Mesenteric fat pad (tissue), 1 donor: ENCODE results near the gene SLIT1. TPM values are rescaled to one million over a fixed set of nuclear protein-coding genes. Genes with fewer than 3 reads are reported as not detected.

Experiments used
- DNase-seq: peaks from one replicate; pipeline ENCODE4 v3.0.0-alpha.2; 2020; ENCODE audit warnings: low spot score
- total RNA-seq: library from RNA; stranded (reverse); fragmentation: NEBNext Ultra II Directional; extraction: Animal tissue kit (Norgen Biotek cat#: 25700); gene quantifications from one replicate; pipeline ENCODE4 v1.2.1, GENCODE V29; 2021
- donor health status: DM: yes; HTN: yes; CAD: no.

SLIT1 gene
- total RNA-seq, 1 donor from 2014 or later = 0.19 TPM

DNA sequence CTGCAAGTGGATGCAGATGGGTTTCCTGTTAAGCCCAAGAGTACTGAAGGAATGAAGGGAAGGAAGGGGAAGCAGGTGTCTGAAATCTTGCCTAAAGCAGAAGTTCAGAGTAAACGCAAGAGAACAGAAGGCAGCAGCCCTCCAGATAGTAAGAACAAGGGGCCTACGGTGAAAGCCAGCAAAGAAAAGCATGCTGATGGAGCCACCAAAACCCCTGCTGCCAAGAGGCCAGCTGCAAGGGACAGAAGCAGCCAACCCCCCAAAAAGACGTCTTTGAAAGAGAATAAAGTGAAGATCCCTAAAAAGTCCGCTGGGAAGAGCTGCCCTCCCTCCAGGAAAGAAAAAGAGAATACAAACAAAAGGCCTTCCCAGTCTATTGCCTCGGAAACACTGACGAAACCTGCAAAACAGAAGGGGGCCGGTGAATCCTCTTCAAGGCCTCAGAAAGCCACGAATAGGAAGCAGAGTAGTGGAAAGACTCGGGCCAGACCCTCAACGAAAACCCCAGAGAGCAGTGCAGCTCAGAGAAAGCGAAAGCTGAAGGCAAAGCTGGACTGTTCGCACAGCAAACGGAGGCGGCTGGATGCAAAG, 201.1 kb downstream of the SLIT1 start:
- DNase-seq = no peak

DNA sequence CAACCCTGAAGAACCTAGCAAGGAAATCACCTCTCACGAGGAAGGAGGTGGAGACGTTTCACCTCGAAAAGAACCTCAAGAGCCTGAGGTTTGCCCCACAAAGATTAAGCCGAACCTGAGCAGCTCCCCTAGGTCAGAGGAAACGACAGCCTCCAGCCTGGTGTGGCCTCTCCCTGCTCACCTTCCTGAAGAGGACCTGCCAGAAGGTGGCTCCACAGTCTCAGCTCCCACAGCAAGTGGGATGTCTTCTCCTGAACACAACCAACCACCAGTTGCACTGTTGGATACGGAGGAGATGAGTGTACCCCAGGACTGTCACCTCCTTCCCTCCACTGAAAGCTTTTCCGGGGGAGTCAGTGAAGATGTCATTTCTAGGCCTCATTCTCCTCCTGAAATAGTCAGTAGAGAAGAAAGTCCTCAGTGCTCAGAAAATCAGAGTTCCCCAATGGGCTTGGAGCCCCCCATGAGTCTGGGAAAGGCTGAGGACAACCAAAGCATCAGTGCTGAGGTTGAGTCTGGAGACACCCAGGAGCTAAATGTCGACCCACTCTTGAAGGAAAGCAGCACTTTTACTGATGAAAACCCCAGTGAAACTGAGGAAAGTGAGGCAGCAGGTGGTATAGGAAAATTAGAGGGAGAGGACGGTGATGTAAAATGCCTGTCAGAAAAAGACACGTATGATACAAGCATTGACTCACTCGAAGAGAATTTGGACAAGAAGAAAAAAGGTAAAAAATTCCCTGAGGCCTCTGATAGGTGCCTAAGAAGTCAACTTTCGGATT, 203.4 kb downstream of the SLIT1 start:
- DNase-seq = no peak

DNA sequence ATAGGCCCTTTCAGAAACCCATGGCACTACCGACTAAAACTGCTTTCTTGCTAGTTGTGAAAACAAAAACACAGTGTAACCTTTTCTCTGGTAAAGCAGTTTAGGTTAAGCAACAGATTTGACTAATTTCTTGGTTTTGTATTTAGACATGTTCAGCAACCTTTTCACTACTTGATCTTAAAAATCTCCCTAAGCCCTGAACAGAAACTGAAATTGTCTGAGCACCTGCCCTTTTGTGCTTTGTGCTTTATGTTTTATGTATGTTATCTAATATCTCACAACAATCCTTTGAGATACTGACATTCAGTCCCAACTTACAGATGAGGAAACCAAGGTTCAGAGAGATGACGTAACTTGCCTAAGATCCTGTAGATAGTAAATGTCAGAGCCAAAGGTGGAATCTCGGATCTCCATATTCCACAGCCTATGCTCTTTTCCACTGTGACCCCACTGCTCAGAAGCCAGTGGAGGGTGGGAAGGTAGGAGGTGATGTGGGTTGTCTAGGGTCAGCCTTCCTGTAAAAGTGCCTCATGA, 207.1 kb downstream of the SLIT1 start:
- no peak for DNase-seq

DNA sequence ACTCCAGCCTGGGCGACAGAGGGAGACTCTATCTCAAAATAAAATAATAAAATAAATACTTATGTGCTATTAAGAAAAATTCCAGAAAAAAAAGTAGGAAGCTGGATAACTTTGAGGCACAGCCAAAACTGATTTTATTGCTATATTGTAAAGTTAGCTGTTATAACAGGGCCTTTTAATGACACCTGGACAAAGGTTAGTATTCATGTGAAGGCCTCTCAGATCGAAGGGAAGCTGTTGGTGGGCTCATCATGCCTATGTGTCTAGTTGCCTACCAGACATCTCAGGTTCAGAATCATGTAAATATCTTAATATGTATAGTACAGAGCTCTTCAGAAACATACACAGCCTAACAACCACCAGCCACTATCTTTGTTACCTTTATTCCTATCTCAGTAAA, 210.6 kb downstream of the SLIT1 start:
- no peak for DNase-seq

DNA sequence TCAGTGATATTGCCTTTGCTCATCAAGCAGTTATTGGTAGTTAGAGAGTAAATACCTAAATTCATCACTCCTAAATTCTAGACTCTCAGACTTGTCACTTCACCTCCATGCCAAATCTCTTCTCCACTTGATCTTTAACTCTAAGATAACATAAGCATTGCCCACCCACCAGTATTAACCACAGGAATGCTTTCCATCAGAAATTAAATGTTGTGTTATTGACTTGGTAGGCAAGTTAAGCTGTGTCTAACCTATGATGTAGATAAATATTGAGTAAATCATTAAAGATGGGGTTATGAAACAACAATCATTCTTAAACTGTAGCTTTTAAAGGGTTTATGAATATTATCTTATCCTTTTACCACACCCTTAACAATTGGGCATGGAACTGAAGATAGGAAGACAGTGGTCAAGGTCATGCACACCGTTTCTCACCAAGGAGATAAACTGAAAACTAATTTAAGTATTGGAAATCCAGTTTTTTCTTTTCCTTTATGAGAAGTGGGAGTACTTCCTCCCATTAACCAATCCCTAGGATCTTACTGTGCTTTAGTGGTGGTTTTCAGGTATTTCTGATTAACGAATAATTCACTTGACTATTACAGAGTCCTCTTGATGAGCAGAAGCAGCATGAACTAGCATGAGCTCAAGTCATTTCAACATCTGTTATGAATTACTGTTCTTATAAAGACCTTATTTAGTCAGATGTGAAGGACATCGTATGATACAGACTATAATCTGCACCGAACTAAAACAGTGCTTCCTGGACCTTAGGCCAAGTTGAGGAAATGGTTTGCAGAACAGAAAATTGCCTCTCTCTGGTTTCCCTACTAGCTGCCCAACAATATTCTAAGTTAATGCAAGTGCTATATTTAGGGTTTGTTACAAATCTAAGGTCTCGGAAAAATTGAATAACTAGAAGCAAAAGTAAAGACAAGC, 211.7 kb downstream of the SLIT1 start:
- DNase-seq = no peak

DNA sequence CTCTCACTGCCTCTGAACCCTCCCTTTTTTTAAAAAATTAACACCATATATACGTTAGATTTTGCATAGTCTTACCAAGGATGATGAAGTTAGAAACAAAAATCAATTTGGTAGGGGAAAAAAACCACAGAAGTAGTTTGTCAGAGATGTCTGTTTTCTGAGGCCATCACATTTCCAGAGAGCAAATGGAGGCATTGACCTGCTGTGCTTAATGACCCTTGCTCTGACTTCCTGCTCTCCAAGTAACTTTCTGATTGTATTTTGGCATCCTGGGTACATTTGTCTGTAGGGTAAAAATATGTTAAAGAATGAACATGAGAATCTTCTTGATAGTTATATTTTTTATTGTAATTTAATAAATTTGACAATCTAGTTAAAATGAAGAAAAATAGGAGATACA, 213.5 kb downstream of the SLIT1 start:
- no peak for DNase-seq

DNA sequence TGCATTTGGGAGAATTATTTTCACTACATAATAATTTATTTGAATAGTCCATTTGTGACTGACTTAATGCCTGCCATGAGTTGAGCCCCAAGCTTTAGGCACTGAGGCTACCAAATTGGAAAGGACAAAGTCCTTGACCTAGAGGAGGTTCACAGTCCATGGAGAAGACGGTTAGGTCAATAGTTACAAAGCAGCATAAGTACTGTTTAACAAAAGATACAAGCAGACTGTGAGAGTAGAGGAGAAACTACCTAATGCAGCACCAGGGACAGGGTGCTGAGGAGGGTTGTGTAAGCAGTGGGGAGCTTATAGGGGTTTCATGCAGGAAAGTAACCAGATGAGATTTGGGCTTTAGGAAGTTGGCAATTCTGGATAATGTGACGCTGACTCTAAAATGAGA, 214.4 kb downstream of the SLIT1 start:
- DNase-seq = no peak

DNA sequence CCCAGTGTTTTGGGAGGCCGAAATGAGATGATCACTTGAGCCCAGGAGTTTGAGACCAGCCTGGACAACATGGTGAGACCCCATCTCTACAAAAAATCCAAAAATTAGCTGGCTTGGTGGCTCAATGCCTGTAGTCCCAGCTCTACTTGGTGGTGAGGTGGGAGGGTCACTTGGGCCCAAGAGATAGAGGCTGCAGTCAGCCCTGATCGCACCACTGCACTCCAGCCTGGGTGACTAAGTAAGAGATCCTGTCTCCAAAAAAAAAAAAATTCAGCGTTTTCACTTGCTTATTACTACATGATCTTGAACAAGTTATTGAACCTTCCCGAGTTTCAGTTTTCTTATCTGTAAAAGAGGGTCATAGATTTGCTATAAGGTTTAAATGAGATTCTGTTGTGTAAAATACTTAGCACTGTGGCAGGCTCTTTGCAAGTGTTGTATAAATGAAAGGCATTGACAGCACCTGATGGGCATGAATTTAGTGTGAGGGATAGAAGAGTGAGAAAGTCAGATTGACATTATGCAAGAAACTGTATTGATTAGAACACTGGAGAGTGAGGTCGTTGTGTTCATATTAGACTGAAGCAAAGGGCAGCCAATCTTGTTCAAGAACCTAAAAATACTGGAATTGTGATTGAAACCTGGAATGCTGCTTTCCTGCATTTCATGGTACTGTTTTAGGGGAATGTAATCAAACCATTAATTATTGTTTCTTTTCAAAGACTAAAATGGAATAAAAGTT, 216.9 kb downstream of the SLIT1 start:
- no peak for DNase-seq

DNA sequence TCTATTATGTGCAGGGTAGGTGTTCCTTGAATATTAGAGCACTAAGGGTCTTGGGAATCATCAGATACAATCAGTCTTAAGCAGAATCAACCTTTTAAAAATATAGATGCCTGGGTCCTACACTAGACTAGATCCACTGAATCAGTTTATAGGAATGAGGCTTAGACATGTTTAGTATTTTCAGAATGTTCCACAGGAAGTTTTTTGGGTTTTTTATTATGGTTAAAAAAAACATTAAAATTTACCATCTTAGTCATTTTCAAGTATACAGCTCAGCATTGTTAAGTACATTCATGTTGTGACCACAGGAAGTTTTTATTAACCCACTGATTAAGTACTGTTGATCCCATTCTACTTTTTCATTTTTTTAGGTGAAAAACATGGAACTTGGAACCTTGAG, 217.9 kb downstream of the SLIT1 start:
- DNase-seq = no peak

DNA sequence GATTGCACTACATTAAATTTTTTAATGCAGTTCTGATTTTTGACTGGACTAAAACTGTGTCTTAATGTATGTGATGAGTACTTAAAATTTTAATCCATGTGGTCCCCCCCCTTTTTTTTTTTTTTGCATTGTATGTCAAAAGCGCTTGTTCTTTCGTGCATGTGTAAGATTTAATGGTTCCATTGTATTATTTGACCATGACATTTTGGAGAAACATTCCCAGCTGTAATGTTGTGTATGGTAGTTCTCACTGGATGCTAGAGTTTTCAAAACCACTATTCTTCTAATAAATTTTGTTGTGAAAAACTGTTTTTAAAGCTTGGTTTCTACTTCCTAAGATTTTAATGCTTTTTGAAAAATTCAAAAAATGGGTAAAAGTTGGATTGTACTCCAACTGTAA, 221.6 kb downstream of the SLIT1 start:
- no peak for DNase-seq

DNA sequence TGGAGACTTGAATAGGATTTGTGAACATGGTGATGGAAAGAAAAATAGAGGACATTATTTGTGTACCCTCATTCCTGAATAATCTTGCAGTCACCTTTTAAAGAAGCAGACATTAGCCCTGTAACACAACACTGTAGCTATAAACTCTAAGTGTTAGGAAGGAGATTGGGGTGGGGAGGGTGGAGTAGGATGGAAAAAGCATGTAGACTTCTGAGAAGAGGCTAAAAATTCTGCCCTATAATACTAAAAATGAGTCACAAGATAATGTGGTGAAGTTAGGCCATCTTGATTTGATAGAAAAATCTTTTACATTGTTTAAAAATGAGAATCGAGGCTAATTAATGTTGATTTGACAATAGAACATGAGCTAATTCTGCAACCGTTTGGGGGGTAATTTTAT, 224.9 kb downstream of the SLIT1 start:
- DNase-seq = no peak

DNA sequence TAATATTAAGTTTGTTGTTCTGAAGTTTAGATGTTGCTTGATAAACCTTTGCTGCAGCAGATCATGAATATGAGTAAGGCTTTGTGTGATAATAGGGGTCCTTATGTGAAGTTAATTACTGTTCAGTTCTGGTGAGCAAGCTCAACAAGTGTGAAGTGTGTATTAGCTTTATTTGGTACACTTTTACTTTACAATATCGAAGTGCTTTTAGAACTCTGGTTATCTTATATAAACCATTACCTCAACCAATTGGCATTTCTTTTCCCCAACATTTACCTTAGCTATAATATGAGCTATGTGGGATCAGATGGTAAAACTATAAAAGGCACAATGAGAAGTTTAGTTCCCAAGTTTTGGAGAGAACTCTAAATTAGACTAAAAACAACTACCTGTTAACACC, 226.0 kb downstream of the SLIT1 start:
- no peak for DNase-seq

DNA sequence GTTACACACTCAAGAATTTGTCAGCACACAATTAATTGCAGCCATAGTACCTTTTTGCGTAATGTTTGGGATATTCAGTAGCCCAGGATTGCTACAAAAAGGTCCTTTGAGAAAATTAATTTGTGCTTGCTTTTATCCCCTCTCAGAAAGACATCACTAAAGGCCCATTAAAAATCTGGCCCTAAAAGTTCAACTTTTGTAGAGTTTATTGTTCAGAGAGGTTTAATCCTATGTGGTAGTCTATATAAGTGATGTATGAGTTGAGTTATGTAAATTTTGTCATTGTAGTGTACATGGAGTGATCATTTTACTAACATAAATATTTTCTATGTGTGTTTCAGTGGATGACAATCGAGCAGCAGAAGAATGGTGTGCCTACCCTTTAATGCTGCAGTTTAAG, 227.7 kb downstream of the SLIT1 start:
- DNase-seq = no peak

DNA sequence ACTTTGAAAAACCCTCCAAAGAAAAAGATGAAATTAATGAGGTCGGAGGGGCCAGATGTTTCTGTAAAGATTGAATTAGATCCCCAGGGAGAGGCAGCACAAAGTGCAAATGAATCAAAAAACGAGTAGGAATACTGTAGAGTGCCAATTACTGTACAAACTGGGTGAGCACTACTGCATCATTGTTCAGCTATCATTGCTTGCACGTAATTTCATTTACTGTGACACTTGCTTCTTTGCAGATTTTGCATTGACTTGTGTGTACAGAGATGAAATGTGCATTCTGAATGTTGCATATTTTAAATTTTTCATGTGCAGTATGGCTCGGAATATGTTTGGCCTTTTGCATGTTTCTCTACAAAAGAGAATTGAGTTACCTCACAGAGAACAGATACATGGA, 230.0 kb downstream of the SLIT1 start:
- DNase-seq = no peak

DNA sequence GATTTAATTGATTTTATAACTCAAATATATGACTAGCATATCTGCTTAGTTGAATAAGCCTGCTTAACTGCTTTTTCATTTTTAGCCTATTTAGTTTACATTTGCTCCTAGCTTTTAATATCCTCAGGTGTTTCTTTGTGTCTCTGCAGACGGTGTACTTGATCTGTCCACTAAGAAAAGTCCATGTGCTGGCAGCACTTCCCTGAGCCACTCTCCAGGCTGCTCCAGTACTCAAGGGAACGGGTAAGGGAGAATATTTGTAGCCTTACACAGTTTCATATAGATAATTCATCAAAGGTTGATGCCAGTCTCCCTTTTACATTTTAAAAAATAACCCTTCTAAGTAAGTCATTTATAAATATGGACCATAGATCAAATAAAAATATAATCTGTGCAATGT, 233.8 kb downstream of the SLIT1 start:
- DNase-seq = no peak

DNA sequence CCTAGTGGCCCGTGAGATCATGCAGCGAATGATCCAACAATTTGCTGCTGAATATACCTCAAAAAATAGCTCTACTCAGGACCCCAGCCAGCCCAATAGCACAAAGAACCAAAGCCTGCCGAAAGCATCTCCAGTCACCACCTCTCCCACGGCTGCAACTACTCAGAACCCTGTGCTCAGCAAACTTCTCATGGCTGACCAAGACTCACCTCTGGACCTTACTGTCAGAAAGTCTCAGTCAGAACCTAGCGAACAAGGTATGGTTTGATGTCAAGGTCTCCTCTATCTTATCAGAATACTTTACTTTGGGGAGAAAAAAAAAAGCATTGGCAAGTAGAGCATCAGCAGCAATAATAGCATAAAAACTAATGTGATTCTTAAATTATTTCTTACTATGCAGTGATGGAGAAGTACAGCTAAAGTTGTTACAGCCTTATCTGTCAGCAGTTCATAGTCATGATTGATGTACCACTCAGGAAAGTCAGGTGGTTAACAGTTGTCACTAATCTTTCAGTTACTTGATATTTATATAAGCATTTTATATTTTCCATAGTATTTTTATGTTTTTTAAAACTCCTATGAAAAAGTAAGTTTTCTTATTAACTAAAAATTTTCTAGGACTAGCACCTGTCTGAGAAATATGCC, 236.6 kb downstream of the SLIT1 start:
- no peak for DNase-seq
